ENCODE data around the gene FGR.

FGR gene

DNA sequence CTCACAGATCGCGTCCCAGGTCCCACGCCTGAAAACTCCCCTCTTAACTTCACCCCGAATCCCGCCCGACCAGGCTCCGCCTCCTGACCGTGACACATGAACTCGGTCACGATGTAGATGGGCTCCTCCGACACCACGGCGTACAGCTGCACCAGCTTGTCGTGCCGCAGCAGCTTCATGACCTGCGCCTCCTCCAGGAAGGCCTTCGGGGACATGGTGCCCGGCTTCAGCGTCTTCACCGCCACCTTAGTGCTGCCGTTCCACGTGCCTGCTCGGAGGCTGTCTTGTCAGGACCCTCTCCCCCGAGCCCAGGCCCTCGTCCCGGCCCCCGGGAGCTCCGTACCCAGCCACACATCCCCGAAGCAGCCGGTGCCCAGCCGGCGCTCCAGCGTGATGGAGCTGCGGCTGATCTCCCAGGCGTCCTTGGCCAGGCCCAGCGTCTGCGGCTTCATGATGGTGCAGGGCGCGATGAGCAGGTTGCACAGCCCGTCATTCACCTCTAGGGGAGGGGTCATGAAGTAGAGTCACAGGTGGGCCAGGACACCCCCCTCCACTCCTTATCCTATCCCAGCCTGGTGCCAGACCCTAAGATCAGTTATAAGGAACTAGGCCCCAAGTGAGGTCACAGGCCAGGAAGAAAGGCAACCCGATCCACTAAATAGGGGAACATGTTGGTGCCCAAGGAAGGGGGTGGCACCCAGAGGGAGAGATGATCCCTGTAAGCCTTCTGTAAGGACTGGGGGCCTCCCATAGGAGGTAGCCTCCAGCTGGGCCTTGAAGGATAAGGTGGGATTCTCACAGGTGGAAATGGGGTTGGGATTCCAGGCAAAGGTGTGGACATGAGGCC, 19.4 kb downstream of the FGR start:
- TF ChIP-seq, protein P1, sequence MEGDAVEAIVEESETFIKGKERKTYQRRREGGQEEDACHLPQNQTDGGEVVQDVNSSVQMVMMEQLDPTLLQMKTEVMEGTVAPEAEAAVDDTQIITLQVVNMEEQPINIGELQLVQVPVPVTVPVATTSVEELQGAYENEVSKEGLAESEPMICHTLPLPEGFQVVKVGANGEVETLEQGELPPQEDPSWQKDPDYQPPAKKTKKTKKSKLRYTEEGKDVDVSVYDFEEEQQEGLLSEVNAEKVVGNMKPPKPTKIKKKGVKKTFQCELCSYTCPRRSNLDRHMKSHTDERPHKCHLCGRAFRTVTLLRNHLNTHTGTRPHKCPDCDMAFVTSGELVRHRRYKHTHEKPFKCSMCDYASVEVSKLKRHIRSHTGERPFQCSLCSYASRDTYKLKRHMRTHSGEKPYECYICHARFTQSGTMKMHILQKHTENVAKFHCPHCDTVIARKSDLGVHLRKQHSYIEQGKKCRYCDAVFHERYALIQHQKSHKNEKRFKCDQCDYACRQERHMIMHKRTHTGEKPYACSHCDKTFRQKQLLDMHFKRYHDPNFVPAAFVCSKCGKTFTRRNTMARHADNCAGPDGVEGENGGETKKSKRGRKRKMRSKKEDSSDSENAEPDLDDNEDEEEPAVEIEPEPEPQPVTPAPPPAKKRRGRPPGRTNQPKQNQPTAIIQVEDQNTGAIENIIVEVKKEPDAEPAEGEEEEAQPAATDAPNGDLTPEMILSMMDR (conservative IDR thresholded peaks at IDR 0.05; ENCODE audit: control insufficient read depth, insufficient read depth, low read depth, low read length), result no peak
- no peak for DNase-seq (ENCODE audit: low read depth)
- no peak overlapping the region for H3K4me3 ChIP-seq (ENCODE audit: control insufficient read depth, low read depth, low read length)

DNA sequence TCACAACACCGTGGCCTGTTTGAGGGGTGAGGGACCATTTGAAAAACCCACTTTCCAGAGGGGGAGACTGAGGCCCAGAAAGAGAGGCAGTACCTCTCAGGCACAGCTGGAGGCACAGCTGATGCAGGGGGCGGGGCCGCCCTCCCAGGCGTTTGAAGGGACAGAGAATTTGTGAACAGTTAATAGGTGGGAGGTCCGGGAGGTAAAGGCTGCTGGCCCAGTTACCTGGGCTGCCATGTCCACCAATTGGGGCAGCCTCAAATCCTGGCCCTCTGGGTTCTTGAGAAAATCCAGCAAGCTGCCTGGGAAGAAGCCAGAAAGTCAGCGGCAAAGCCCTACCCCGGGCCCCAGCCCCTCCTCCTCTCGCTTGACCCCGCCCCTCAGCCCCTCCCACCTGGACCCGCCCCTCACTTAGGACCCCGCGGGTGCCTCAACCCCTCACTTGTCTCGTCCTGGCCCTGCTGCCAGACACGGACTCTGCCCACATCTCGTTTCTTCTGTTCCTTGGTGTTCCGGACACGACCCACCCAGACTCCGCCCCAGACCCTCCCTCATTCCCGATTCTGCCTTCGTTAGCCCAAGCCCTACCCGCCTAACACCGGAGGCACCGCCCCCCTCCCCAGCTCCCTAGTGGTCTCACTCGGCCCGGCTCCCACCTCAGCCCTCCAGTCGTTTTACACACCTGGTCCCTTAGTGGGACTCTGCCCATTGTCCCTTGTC, 20.2 kb downstream of the FGR start:
- TF ChIP-seq, protein P1 (conservative IDR thresholded peaks at IDR 0.05; ENCODE audit: control insufficient read depth, insufficient read depth, low read depth, low read length), result no peak
- H3K4me3 ChIP-seq (ENCODE audit: control insufficient read depth, low read depth, low read length), result no peak overlapping the region
- DNase-seq (ENCODE audit: low read depth), result no peak

DNA sequence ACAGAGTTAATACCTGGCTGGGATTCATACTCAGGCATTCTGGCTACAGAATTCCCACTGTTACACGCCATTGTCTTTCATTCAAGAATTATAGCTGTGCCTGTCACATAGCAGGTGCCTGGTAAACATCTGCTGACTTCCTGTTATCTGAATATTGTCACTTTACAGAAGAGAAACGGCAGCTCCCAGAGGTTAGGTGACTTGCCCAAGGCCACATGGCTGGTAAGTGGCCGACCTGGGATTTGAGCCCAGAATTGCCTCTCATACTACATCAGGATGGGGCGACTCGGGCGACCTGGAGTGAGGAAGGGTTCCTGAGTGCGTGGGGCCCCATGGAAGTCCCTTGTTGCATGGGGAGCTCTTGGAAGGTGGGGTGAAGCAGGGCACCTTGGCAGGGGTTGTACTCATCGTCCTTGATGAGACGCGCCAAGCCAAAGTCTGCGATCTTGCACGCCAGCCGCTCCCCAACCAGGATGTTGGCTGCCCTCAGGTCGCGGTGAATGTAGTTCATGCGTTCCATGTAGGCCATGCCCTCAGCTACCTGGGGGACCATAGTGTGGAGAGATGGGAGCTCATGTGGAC, 20.9 kb downstream of the FGR start:
- TF ChIP-seq, protein P1 (conservative IDR thresholded peaks at IDR 0.05; ENCODE audit: control insufficient read depth, insufficient read depth, low read depth, low read length), result no peak
- H3K4me3 ChIP-seq (ENCODE audit: control insufficient read depth, low read depth, low read length), result no peak overlapping the region
- DNase-seq (ENCODE audit: low read depth), result no peak

DNA sequence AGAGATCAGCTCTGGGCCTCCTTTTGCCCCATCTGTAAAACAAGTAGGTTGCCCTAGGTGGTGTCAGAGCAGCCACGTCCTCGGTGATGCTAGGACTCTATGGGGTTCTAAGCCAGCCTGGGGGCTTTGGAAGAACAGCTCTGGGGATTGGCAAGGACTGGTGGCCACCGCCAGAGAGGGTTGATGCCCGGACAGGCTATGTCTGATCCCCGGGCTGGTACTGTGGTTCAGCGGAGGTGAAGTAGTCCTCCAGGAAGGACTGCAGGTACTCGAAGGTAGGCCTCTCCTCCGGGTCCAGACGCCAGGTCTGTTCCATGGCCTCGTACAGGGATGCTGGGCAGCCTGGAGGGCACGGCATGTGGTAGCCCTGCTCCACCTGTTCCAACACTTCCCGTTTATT, 22.3 kb downstream of the FGR start:
- DNase-seq (ENCODE audit: low read depth), result no peak
- TF ChIP-seq, protein P1 (conservative IDR thresholded peaks at IDR 0.05; ENCODE audit: control insufficient read depth, insufficient read depth, low read depth, low read length), result no peak
- no peak overlapping the region for H3K4me3 ChIP-seq (ENCODE audit: control insufficient read depth, low read depth, low read length)

DNA sequence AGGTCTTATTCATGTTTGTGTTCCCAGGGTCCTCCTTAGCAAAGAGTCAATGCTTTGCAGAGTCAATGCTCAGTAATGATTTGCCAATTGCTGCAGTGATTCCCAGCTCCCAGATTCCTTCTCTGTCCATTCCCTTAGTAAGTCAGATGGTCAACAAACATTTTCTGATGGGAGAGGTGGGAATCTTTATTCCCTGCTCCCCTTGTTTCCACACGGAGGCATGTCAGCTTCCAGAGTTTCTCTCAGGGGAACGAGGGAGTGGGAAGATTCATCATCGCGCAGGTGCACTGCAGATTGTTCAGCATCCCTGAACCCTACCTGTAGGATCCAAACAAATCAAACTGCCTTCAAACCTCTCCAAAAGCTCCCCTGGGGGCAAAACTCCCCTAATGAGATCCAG, 23.5 kb downstream of the FGR start:
- TF ChIP-seq, protein P1 (conservative IDR thresholded peaks at IDR 0.05; ENCODE audit: control insufficient read depth, insufficient read depth, low read depth, low read length), result no peak
- no peak for DNase-seq (ENCODE audit: low read depth)
- no peak overlapping the region for H3K4me3 ChIP-seq (ENCODE audit: control insufficient read depth, low read depth, low read length)

DNA sequence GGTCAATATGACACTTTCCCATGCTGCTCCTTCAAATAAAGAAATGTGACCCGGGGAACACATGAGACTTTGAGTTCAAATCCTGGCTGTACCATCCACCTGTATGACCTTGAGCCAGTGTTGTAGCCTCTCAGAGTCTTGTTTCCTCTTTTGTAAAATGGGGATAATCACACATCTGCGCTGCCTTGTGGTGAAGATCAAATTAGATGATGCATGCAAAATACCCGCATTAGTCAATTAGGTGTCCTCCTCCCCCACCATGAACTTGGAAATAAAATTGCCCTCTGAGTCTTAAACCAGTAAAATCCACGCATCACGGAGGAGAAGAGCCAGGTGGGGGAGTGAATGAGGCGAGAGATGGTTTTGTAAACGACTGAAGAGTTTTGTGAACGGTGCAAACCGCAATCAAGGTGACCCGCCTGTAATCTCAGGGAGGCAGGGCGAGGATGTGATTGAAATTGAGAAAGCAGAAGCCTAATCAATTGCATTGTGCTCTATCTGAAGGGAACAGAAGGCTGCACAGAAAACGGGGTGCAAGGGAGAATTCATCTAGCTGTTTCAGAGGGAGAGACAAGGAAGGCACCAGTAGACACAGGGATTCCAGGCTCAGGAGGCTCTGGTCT, 25.3 kb downstream of the FGR start:
- H3K4me3 ChIP-seq (ENCODE audit: control insufficient read depth, low read depth, low read length), result no peak overlapping the region
- TF ChIP-seq, protein P1 (conservative IDR thresholded peaks at IDR 0.05; ENCODE audit: control insufficient read depth, insufficient read depth, low read depth, low read length), result no peak
- no peak for DNase-seq (ENCODE audit: low read depth)

Measured in fibroblast of mammary gland (primary cell).